GM12872 (cell line): ENCODE measurements around the gene PLOD2.

ENCODE experiments used
- CTCF ChIP-seq: IDR thresholded peaks from 3 replicates; pipeline ENCODE4 v1.5.1; 2011; ENCODE audit warnings: low read depth, mild to moderate bottlenecking, low read length, moderate library complexity; ENCODE audit not compliant: insufficient read depth

The PLOD2 gene

GRCh38 chr3:146178006-146178689 is 17.2 kb upstream of the PLOD2 start:
- TF ChIP-seq CTCF = no peak

- no peak for TF ChIP-seq CTCF
These were observed 16.5 kb upstream of the PLOD2 start for GRCh38 chr3:146177519-146177918.

GRCh38 chr3:146177072-146177471 is 16.1 kb upstream of the PLOD2 start:
- no peak for TF ChIP-seq CTCF

- TF ChIP-seq CTCF = no peak
These were observed 11.6 kb upstream of the PLOD2 start for GRCh38 chr3:146172586-146172985.

GRCh38 chr3:146170591-146170990 is 9.6 kb upstream of the PLOD2 start:
- no peak for TF ChIP-seq CTCF

- no peak for TF ChIP-seq CTCF
These were observed 8.9 kb upstream of the PLOD2 start for GRCh38 chr3:146169891-146170290.

- TF ChIP-seq CTCF = no peak
These were observed 5.8 kb upstream of the PLOD2 start for GRCh38 chr3:146166826-146167225.
